GM19193 (cell line): Measurements from ENCODE around the gene CHD3.
A peak's percentile ranks its signal among the peaks of the same experiment; 100 is the strongest.

Experiments used
- POLR2A ChIP-seq: IDR thresholded peaks from 4 replicates; pipeline ENCODE4 v1.6.1; 2011; ENCODE audit not compliant: insufficient read depth, insufficient read length; ENCODE audit errors: extremely low read depth

Gene CHD3

GRCh38 chr17:7947651-7948050 lies 59.1 kb downstream of the CHD3 start:
- no peak for TF ChIP-seq POLR2A

- no peak for TF ChIP-seq POLR2A
Measured at GRCh38 chr17:7950578-7950977, 62.0 kb downstream of the CHD3 start.

GRCh38 chr17:7951143-7951792 lies 62.7 kb downstream of the CHD3 start:
- peak; percentile 29 for TF ChIP-seq POLR2A

GRCh38 chr17:7955414-7956227 lies 67.0 kb downstream of the CHD3 start:
- TF ChIP-seq POLR2A, result no peak

- TF ChIP-seq POLR2A, result no peak
Measured at GRCh38 chr17:7956228-7956965, 67.8 kb downstream of the CHD3 start.

GRCh38 chr17:7959503-7960253 lies 71.1 kb downstream of the CHD3 start:
- no peak for TF ChIP-seq POLR2A

- no peak for TF ChIP-seq POLR2A
Measured at GRCh38 chr17:7961421-7961820, 72.8 kb downstream of the CHD3 start.
